Measurements from ENCODE around the gene SMYD2.

DNA sequence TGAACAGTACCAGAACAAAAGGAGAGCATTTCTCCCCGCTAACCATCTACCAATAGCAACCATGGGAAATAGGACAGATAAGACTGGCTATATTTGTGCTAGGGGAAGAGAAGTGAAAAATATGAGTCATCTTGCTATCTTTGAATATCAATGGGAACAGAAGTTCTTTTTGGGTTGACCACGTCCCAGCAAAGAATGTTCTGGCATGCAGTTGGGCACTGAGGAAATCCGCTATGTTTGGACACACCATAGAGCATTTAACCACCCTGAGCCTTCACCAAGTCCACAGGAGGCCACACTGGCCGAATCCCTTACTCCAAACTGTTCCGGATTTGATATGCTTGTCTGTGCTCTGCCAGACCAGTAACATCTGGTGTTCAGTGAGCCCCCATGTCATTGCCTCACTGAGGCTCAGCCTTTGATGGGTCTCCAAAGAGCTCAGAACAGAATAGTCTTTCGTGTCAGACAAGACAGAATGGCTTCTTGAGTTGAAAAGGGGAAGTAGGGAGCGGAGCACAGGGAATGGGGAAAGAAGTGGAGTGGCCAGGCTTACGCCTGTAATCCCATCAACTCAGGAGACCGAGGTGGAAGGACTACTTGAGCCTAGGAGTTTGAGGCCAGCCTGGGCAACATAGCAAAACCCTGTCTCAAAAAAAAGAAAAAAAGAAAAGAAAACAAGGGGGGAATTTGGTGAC, 81.4 kb downstream of the SMYD2 start:
- TF ChIP-seq, protein P1, sequence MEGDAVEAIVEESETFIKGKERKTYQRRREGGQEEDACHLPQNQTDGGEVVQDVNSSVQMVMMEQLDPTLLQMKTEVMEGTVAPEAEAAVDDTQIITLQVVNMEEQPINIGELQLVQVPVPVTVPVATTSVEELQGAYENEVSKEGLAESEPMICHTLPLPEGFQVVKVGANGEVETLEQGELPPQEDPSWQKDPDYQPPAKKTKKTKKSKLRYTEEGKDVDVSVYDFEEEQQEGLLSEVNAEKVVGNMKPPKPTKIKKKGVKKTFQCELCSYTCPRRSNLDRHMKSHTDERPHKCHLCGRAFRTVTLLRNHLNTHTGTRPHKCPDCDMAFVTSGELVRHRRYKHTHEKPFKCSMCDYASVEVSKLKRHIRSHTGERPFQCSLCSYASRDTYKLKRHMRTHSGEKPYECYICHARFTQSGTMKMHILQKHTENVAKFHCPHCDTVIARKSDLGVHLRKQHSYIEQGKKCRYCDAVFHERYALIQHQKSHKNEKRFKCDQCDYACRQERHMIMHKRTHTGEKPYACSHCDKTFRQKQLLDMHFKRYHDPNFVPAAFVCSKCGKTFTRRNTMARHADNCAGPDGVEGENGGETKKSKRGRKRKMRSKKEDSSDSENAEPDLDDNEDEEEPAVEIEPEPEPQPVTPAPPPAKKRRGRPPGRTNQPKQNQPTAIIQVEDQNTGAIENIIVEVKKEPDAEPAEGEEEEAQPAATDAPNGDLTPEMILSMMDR (IDR thresholded peaks at IDR 0.05): no peak
- TF ChIP-seq POLR2A (IDR thresholded peaks at IDR 0.05) (no peak), EP300 (IDR thresholded peaks at IDR 0.05) (no peak), POLR2AphosphoS5 (IDR thresholded peaks at IDR 0.05) (no peak)

All from stomach (tissue), 4 donors.